HG02623 (cell line): ENCODE measurements around the gene MTG1.
"Not testable (repeated sequence)": the region's sequence is repeated elsewhere in the genome, so short reads cannot be mapped to it uniquely, and the experiment has no call there.

Experiments used
- ATAC-seq: cut with Tn5 transposase; IDR thresholded peaks from one replicate; pipeline ENCODE4 v1.9.1; 2021; ENCODE audit warnings: moderate library complexity; ENCODE audit not compliant: unreplicated experiment

MTG1 gene

DNA sequence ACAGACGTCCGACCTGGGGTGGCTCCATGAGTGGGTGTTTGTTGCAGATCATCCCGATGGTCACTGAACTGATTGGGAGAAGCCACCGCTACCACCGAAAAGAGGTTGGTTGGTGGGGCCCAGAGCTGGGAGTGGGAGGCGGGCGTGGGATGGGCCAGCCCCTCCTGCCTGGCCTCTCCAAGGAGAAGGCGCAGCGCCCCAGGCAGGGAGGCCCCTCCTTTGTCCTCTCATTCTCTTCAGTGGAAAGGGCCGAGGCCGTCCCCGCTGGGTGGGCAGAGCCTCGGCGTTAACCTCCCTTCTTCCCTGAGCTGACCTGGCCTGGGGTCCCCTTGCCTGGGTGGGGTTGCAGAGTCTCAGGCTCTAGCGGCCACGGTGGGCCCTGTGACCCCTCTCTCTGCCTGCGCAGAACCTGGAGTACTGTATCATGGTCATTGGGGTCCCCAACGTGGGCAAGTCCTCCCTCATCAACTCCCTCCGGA lies 5.2 kb downstream of the MTG1 start:
- ATAC-seq: no peak

GRCh38 chr10:133400624-133401424 lies 6.9 kb downstream of the MTG1 start:
- ATAC-seq: peak; percentile 81

DNA sequence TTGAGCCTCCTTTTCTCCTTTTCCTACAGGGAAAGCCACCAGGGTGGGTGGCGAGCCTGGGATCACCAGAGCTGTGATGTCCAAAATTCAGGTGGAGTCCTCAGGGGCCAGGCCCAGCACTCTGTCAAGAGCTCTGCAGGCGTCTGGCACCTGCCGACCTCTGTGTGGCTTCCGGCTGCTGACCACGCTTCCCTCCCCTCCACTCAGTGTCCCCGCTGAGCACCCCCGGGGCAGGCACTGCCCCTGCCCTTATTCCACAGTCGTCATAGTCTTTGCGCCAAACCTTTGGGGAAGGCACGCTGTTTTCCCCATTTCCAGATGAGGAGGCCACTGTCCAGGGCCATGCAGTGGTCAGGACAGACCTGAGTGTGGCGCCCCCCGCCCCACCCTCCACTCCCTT lies 7.5 kb downstream of the MTG1 start:
- peak; percentile 8 for ATAC-seq

DNA sequence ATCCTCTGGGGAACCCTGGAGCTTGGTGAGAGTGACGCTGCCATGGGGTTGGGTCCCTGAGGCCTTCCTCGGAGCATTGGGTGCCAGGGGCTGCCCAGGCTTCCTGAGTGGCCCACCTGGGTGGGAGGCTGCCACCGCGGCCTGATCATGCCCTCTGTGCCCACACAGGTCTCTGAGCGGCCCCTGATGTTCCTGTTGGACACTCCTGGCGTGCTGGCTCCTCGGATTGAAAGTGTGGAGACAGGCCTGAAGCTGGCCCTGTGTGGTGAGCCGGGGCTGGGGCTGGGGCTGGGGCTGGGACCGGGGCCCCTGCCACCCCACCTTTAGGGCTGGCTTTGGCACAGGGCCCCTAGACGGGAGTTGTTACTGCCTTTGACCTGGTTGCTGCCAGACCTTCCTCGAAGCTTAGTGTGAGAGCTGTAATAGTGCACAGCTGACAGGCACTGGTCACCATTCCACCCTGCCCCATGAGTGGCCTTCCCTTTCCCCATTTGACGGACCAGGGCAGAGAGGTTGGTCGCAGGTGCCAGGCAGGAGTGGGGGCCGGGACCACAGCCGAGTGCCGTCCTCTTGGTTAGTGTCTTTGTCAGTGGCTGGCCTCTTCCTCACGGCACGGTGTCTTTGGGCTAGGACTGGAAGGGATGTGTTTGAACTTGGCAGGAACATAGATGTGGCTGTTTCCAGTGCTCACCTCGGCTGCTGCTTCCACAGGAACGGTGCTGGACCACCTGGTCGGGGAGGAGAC lies 8.2 kb downstream of the MTG1 start:
- ATAC-seq: no peak

- ATAC-seq: no peak
Measured at GRCh38 chr10:133403359-133403758, 9.4 kb downstream of the MTG1 start.

DNA sequence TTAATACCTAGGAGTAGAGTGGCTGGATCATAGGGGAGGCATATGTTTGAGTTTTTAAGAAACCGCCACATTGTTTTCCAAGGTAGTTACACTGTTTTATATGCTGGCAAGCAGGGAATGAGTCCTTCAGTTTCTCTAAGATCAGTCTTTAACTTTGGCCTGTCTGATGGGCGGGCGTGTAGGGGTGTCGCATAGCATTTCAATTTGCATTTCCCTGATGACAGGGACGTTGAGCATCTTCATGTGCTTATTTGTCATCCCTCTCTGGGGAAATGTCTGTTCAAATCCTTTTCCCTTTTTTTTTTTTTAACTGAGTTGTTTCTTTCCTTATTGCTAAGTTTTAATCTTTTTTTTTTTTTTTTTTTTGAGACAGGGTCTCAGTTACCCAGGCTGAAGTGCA lies 9.8 kb downstream of the MTG1 start:
- ATAC-seq: no peak

GRCh38 chr10:133405272-133405671 lies 11.3 kb downstream of the MTG1 start:
- ATAC-seq: no peak

DNA sequence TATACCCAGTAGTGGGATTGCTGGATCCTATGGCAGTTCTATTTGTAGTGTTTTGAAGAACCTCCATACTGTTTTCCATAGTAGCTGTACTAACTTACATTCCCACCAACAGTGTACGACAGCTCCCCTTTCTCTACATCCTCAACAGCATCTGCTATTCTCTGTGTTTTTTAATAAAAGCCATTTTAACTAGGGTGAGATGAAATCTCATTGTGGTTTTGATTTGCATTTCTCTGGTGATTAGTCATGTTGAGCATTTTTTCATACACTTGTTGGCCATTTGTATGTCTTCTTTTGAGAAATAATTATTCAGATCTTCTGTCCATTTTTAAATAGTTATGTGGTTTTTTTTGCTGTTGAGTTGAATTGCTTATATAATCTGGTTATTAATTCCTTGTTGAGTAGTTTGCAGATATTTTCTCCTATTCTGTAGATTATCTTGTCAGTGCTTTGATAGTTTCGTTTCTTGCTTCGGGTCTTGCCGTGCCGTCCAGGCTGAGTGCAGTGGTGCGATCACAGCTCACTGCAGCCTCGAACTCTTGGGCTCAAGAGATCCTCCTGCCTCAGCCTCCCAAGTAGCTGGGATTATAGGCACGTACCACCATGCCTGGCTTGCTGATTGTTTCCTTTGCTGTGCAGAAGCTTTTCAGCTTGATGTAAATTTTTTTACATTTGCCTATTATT lies 12.0 kb downstream of the MTG1 start:
- ATAC-seq: no peak

- ATAC-seq: no peak
Measured at GRCh38 chr10:133411523-133412380, 17.8 kb downstream of the MTG1 start.

DNA sequence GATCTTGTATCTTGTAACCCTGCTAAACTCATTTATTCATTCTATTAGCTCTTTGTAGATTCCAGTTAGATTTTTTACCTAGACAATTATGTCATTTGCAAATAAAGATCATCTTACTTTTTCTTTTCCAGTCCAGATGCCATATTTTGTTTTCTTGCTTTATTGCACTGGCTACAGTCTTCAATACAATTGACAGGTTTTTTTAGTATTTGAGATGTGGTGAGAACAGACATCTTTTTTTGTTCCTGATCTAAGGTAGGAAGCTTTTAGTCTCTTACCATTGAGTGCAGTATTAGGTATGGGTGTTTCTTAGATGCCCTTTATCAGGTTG lies 18.4 kb downstream of the MTG1 start:
- ATAC-seq: no peak

DNA sequence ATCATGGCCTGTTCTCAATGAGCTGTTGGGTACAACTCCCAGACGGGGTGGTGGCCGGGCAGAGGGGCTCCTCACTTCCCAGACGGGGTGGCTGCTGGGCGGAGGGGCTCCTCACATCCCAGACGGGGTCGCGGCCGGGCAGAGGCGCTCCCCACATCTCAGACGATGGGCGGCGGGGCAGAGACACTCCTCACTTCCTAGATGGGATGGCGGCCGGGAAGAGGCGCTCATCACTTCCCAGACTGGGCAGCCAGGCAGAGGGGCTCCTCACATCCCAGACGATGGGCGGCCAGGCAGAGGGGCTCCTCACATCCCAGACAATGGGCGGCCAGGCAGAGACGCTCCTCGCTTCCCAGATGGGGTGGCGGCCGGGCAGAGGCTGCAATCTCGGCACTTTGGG lies 20.4 kb downstream of the MTG1 start:
- not testable (repeated sequence) for ATAC-seq

- ATAC-seq: no peak
Measured at GRCh38 chr10:133415752-133416151, 21.8 kb downstream of the MTG1 start.

DNA sequence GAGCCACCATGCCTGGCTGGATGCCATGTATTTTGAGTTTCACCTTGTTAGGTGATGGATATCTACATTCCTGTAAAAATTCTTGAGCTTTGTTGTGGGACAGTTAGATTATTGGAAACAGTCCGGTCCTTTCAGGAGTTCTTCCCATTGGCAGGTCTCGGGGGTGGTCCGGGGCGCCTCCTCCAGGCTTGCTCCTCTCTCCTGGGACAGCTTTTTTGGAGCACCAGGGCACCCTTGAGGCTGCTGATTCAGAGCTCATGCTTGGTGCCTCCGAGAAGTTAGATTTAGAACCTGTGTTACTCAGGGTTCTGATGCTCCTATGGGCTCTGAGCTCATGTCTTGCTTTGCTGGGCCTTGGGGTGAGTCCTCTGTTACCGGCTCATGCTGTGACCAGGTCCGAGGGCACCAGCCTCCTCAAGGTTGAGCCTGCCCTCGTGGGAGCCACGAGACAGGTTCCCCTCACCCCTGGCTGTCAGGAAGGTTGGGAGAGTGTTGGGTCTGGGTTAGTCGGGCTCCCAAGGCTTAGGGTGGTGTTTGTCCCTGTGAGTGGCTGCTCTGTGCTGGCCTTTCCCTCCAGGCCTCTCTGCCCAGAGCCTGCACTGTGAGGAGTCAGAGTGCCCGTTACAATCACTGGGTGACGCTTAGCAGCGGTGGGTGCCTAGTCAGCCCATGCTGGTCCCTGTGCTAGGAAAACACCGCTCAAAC lies 24.5 kb downstream of the MTG1 start:
- ATAC-seq: no peak

- ATAC-seq: no peak
Measured at GRCh38 chr10:133419211-133419950, 25.4 kb downstream of the MTG1 start.

- ATAC-seq: no peak
Measured at GRCh38 chr10:133420028-133420427, 26.1 kb downstream of the MTG1 start.

- ATAC-seq: no peak
Measured at GRCh38 chr10:133420579-133420978, 26.6 kb downstream of the MTG1 start.

DNA sequence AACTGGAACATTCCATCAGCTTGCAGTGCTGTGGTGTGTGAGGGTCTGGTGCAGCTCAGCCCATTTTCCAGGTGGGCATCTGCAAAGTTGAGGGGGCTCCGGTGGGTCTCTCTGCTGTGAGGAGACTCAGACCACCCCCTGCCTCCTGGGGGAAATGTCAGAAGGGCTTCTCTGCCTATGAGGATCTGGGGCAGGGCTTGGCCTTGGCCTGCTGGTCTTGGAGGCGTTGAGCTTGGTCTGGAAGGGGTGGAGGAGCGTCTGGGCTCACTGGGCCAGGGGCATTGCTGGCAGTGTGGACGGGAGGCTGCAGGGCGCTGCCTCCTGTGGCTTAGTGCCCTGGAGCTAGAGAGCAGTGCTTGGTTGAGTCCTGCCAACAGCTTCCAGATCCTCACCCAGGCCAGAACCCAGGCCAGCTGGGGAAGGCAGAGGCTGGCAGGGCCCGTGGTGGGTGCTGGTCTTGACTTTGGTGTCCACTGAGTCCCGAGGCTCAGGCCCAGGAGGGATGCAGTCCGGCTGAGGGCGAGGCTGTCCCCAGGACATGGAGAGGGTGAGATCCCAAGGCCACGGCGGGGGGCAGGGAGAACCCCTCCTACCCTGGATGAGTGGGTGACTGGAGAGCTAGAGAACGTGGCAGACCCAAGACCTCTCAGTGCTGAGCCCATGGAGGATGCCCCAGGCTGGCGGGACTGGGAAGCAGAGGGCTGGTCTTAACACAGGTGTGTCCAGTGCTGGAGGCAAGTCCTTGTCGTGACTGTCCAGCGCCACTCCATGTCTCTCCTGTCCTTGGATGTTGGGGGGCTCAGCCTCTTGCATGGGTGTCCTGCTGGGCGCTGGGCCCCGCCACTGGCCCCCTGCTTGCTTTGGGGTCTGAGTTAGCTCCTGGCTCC lies 27.6 kb downstream of the MTG1 start:
- no peak for ATAC-seq

DNA sequence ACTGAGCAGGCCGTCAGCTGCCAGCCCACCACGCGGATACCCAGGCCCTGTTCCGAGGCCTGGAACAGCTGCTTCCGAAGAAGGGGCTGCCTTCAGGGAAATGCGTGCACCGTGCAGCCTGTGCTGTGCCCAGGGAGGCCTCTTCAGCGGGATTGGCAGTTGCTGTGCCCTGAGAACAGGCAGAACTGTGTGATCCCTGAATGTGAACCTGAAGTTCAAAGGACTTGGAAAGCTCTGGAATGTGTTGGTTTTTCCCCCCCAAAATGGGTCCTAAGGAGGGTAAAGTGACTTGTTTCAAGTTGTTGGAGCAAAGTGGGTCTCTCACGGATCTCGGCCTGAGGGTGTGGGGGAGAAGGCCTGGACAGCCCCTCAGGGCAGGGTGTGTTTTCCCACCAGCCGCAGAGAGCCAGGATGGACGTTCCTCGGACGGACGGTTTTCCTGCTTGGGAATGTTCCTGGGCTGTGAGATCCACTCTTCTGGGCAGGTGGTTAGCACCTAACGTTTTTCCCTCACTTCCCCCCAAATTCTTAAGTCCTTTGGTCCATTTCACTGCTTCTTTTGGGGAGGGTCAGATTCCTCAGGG lies 28.4 kb downstream of the MTG1 start:
- no peak for ATAC-seq
